Adipocyte (in vitro differentiated cells): Measurements from ENCODE around the gene MOGAT3.

ENCODE experiments used
- DNase-seq: peaks from one replicate; pipeline ENCODE4 v3.0.0-alpha.2; 2015; ENCODE audit warnings: low read depth
- H3K27me3 ChIP-seq: replicated peaks from 2 replicates; pipeline ENCODE4 v1.7.0; 2013; ENCODE audit warnings: mild to moderate bottlenecking, low read length, moderate library complexity; ENCODE audit not compliant: control insufficient read depth, insufficient read depth
- H3K36me3 ChIP-seq: 2 replicates; pipeline ENCODE4 v1.7.0; 2013; ENCODE audit warnings: low read length, mild to moderate bottlenecking, moderate library complexity; ENCODE audit not compliant: control insufficient read depth, insufficient read depth, severe bottlenecking
- H3K4me1 ChIP-seq: 2 replicates; pipeline ENCODE4 v1.7.0; 2013; ENCODE audit warnings: mild to moderate bottlenecking, low read length, moderate library complexity; ENCODE audit not compliant: control insufficient read depth, insufficient read depth
- H3K4me3 ChIP-seq: 2 replicates; pipeline ENCODE4 v1.7.0; 2013; ENCODE audit warnings: mild to moderate bottlenecking, low read length, moderate library complexity
- H3K9ac ChIP-seq: 2 replicates; pipeline ENCODE4 v1.7.0; 2013; ENCODE audit warnings: mild to moderate bottlenecking, low read length, moderate library complexity
- H3K9me3 ChIP-seq: 2 replicates; pipeline ENCODE4 v1.7.0; 2013; ENCODE audit warnings: mild to moderate bottlenecking, low read length, moderate library complexity; ENCODE audit not compliant: control insufficient read depth

Gene MOGAT3, protein sequence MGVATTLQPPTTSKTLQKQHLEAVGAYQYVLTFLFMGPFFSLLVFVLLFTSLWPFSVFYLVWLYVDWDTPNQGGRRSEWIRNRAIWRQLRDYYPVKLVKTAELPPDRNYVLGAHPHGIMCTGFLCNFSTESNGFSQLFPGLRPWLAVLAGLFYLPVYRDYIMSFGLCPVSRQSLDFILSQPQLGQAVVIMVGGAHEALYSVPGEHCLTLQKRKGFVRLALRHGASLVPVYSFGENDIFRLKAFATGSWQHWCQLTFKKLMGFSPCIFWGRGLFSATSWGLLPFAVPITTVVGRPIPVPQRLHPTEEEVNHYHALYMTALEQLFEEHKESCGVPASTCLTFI

DNA sequence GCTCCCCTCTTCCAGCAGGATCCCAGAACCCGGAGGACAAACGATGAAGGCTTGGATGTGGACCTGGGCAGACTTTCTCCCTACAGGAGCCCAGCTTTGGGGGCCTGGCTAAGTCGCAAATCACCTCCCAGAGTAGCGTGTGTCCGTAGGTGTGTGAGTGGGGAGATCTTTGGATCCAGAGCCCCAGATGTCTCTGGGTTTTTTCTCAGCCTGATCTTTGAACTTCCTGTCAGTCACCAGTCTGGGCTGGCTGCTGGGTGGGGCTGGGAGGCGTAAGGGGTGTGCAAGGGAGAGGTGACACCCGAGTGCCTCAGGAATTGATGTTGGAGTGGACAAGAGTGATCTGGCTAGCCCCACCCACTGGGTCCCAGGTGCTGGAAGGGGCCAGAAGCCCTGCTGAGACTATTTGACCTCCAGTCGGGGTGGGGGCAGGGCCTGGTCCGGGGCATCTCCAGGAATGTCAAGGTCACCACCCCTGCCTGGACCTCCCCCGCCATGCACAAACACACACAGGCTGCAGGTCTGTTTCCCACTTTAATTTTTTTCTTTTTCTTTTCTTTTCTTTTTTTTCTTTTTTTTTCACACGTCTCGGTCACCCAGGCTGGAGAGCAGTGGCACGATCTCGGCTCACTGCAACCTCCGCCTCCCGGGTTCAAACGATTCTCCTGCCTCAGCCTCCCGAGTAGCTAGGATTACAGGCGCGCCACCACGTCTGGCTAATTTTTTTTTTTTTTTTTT is at the start of gene MOGAT3:
Gene MOGAT3 (minus strand): TSS at position 175 of the 738 bp plus-strand sequence. CDS start 182 bp downstream, outside the sequence.
- H3K27me3 ChIP-seq = peaks cover 27% of the 10 kb centered on the region
- H3K9me3 ChIP-seq = no peaks in the 10 kb centered on the region
- no peak within 1 kb of the TSS for H3K4me3 ChIP-seq
- peaks cover 4% of the 10 kb centered on the region for H3K36me3 ChIP-seq
- peaks cover 3% of the 10 kb centered on the region for H3K4me1 ChIP-seq
- DNase-seq = no peak
- H3K9ac ChIP-seq = no peak within 1 kb of the TSS

DNA sequence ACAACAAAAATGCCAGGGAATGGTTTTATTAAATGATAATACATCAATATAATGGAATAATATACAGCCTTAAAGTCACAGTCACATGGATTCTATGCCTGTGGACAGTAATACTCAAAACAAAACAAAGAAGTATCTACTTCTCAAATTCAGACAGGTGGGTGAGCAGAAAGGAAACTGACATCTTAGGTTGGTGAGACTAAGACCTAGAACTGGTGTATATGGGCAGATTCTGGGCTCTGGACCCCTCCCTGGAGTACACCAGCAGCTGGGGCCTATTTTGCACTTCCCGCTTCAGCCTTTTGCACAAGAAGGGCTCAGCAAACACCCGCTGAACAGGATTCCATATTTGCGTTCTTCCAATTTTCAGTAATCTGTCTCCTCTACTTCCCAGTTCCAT is 49.5 kb upstream of the MOGAT3 start:
- Histone ChIP-seq H3K9me3 (no peaks in the 10 kb centered on the region), H3K27me3 (no peaks in the 10 kb centered on the region), H3K9ac (no peak overlapping the region), H3K4me3 (peak overlapping the region; percentile 100), H3K4me1 (peaks cover 21% of the 10 kb centered on the region), H3K36me3 (peaks cover 8% of the 10 kb centered on the region)
- DNase-seq = no peak

DNA sequence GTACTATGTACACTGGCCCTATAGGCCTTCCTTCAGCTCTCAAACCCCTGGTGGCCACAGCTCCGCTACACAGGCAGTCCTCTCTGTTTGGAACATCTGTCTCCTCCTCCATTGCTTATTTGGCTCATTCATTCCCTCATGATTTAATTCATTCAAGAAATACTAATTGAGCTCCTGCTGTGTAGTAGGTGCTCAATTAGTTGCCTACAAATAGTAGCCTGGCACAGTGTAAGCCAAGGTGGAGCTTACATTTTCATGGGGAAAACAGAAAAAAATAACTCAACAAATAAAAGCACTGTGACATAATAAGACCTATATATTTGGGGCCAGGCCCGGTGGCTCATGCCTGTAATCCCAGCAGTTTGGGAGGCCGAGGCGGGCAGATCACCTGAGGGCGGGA is 47.4 kb upstream of the MOGAT3 start:
- peaks cover 8% of the 10 kb centered on the region for H3K36me3 ChIP-seq
- no peak overlapping the region for H3K4me3 ChIP-seq
- H3K9me3 ChIP-seq = no peaks in the 10 kb centered on the region
- no peaks in the 10 kb centered on the region for H3K27me3 ChIP-seq
- no peak for DNase-seq
- H3K9ac ChIP-seq = no peak overlapping the region
- peaks cover 31% of the 10 kb centered on the region for H3K4me1 ChIP-seq

DNA sequence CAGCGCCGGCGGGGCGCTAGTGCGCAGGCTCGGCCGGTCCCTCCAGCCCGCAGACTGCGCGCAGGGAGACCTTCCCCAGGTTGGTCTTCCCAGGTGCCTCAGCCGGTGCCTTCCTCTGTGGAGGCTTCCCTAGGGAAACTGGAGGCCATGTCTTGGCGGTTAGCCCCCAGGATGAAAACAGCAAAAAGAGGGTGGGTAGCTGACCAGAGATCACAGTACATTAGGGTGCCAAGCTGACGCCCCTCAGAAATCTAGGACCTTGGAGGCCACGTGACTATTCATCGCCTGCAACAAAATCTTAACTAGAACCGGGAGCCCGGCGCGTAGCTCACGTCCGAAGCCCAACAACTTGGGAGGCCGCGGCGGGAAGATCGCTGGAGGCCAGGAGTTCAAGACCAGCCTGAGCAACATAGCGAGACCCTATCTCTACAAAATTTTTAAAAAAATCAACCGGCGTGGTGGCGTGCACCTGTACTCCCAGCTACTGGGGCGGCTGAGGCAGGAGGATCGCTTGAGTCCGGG is 44.4 kb upstream of the MOGAT3 start:
- no peaks in the 10 kb centered on the region for H3K9me3 ChIP-seq
- H3K4me3 ChIP-seq = peak overlapping the region; percentile 85
- no peak for DNase-seq
- H3K36me3 ChIP-seq = peaks cover 8% of the 10 kb centered on the region
- H3K4me1 ChIP-seq = peaks cover 43% of the 10 kb centered on the region
- no peaks in the 10 kb centered on the region for H3K27me3 ChIP-seq
- peak overlapping the region; percentile 89 for H3K9ac ChIP-seq

DNA sequence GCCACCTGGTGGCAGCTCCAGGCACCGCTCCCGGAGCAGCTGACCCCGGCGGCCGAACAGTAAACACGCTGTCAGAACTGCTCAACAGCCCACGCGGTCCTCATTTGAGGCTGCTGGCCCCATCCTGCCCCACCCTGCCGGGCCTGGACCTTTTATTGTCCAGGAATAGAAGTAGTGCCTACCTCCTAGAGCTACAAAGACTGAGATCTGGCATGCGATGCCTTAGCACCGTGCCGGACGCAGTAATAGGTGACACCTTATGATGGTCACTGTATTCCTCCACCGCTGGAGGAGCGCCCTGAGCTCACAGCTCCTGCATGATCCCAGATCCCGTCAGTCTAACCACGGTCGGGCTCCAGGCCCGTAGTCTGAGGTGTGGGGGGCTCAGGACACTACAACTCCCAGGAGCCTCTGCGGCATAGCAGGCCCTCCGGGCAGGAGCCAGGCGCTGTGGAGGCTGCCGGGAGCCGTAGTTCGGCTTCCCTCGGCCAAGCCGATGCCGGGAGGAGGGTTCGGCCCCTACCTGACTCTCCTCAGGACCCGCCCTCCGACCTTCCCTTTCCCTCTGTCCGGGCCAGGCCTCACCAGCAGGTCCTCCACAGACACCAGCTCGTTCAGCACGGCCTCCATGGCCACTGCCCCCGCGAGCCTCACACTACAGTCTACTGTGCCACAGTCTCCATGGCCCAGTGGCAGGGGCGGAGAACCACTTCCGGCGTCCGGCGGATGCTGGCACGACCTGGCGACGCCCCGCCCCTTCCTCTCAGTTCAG is 43.7 kb upstream of the MOGAT3 start, which contains the start of gene FIS1:
Gene FIS1 (minus strand): TSS at position 707 of the 772 bp plus-strand sequence. CDS start 77 bp downstream, at position 630.
- peak; percentile 97 for DNase-seq
- Histone ChIP-seq H3K4me3 (peak within 1 kb of the TSS; percentile 85), H3K9me3 (no peaks in the 10 kb centered on the region), H3K9ac (peak within 1 kb of the TSS; percentile 89), H3K4me1 (peaks cover 46% of the 10 kb centered on the region), H3K27me3 (no peaks in the 10 kb centered on the region), H3K36me3 (peaks cover 11% of the 10 kb centered on the region)

DNA sequence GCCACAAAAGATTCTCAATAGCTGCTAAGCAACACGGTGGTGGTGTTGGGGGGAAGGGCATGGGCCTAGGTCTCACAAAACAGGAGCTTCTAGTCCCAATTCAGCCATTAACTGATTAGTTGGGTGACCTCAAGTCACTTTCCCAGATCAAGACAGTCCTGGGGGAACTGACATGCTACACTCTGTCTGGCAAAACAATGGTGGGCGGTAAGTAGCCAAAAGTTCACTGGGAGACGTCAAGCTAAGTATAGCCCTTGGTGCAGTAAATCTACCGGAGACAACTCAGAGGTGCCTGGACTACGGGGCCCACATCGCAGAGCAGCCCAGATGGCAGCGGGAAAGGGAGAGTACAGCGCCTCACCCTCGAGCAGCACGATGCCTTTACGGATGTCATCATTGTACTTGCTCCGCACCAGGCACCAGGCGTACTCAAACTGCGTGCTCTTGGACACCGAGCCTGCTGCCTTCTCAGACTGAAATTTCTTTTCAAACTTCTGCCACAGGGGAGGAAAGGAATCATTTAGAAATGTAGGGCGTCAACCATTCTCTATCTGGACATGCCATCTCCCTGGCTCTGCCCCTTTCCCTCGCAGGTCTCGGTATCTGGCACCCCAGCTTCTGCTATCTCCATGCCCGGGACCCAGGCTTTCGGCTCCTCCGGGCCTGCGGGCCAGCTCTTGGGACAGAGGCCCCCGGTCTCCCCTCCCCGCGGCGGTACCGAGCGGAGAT is 43.0 kb upstream of the MOGAT3 start:
- H3K9ac ChIP-seq = peak overlapping the region; percentile 89
- peaks cover 12% of the 10 kb centered on the region for H3K36me3 ChIP-seq
- H3K9me3 ChIP-seq = no peaks in the 10 kb centered on the region
- H3K4me3 ChIP-seq = peak overlapping the region; percentile 85
- no peaks in the 10 kb centered on the region for H3K27me3 ChIP-seq
- DNase-seq = no peak
- H3K4me1 ChIP-seq = peaks cover 53% of the 10 kb centered on the region

DNA sequence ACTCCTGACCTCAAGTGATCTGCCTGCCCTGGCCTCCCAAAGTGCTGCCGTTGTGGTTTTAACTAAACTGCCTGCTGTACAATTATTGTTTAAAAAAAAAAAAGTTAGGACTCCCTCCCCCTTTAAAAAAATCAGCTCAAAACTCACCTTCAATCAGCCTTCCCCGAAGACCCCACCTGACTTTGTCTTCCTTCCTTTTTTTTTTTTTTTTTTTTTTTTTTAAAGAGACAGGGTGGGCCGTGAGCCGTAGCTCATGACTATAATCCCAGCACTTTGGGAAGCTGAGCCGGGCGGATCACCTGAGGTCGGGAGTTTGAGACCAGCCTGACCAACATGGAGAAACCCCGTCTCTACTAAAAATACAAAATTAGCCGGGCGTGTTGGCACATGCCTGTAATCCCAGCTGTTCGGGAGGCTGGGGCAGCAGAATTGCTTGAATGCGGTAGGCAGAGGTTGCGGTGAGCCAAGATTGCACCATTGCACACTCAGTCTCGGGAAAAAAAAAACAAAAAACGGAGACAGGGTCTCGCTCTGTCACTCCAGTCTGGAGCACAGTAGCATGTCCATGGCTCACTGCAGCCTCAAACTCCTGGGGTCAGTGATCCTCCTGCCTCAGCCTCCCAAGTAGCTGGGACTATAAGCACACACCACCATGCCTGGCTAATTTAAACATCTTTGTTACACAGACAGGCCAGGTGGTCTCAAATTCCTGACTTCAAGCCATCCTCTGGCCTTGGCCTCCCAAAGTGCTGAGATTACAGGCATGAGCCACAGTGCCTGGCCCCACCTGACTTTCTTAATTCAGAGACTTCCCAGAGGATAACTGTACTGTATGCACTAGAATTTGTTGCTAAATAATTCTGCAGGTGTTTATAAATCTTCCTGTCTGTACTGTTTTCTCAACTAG is 40.9 kb upstream of the MOGAT3 start:
- peaks cover 7% of the 10 kb centered on the region for H3K36me3 ChIP-seq
- H3K4me3 ChIP-seq = no peak overlapping the region
- H3K9me3 ChIP-seq = no peaks in the 10 kb centered on the region
- no peak overlapping the region for H3K9ac ChIP-seq
- DNase-seq = no peak
- no peaks in the 10 kb centered on the region for H3K27me3 ChIP-seq
- H3K4me1 ChIP-seq = peaks cover 73% of the 10 kb centered on the region

DNA sequence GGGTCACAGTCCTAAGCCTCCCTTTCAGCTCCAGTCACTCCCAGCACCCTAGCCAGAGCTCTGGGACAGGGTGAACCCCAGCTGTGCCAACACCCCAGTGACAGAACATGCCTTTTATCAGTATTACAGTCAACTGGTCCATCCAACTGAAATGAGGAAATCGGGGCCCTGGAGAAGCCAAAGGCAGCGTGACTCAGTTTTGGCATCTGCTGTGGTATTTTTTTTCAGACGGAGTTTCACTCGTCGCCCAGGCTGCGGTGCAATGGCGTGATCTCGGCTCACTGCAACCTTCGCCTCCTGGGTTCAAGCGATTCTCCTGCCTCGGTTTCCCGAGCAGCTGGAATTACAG is 40.2 kb upstream of the MOGAT3 start:
- H3K27me3 ChIP-seq = no peaks in the 10 kb centered on the region
- H3K9me3 ChIP-seq = no peaks in the 10 kb centered on the region
- H3K4me1 ChIP-seq = peaks cover 73% of the 10 kb centered on the region
- DNase-seq = no peak
- no peak overlapping the region for H3K9ac ChIP-seq
- peaks cover 11% of the 10 kb centered on the region for H3K36me3 ChIP-seq
- H3K4me3 ChIP-seq = no peak overlapping the region

DNA sequence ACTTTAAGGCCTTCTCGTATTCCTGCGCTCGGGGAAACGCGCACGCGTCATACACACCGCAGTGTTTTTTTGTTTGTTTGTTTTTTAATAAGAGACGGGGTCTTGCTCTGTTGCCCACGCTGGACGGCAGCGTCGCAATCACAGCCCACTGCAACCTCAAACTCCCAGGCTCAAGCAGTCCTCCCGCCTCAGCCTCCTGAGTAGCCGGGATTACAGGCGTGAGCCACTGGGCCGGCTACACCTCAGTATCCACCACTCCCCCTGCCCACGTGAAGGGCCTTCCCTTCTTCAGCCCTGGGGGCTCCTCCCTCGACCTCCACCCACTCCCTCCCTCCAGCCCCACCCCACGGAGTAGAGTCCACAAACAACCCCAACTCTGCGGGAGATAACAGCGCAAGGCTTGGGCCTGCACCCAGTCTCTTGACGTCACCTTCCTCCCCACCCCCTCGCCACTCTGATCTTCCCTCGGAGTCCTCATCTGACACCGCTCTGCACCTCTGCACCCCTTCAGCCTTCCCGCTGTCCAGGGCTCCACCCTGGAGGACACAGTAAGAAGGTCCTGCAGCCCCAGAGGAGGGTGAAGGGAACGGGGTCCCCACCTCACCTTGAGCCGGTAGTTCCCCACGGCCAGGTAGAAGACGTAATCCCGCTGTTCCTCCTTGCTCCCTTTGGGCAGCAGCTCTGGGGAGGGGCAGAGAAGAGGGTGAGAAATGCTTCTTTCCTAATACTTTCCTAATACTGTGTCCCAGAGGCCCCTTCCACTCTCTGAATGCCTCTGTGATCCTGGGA is 39.6 kb upstream of the MOGAT3 start:
- H3K36me3 ChIP-seq = peaks cover 11% of the 10 kb centered on the region
- no peaks in the 10 kb centered on the region for H3K27me3 ChIP-seq
- no peak overlapping the region for H3K4me3 ChIP-seq
- H3K9me3 ChIP-seq = no peaks in the 10 kb centered on the region
- no peak for DNase-seq
- H3K4me1 ChIP-seq = peaks cover 67% of the 10 kb centered on the region
- peak overlapping the region; percentile 14 for H3K9ac ChIP-seq
